ENCODE data around the gene G3BP2. TPM values are rescaled to one million over a fixed set of nuclear protein-coding genes. Genes with fewer than 3 reads are reported as not detected.
"Not testable (repeated sequence)": the region's sequence is repeated elsewhere in the genome, so short reads cannot be mapped to it uniquely, and the experiment has no call there.

The G3BP2 gene
- total RNA-seq, 1 donor from 2014 or later = 135 TPM

GRCh38 chr4:75702919-75703411, 29.8 kb upstream of the G3BP2 start:
- H3K36me3 ChIP-seq (ENCODE audit: control insufficient read depth, insufficient read depth, low read length) = no peaks in the 10 kb centered on the region
- H3K4me3 ChIP-seq (ENCODE audit: low read depth, low read length) = no peak overlapping the region
- no peak for TF ChIP-seq CTCF (IDR thresholded peaks at IDR 0.05; ENCODE audit: insufficient read depth, low read length, poor library complexity, severe bottlenecking)
- DNase-seq (ENCODE audit: low read depth) = no peak
- H3K27me3 ChIP-seq (ENCODE audit: control insufficient read depth, insufficient read depth, low read length) = no peaks in the 10 kb centered on the region

GRCh38 chr4:75699299-75699698, 26.1 kb upstream of the G3BP2 start:
- Histone ChIP-seq H3K36me3 (ENCODE audit: control insufficient read depth, insufficient read depth, low read length) (no peaks in the 10 kb centered on the region), H3K4me3 (ENCODE audit: low read depth, low read length) (no peak overlapping the region), H3K27me3 (ENCODE audit: control insufficient read depth, insufficient read depth, low read length) (no peaks in the 10 kb centered on the region)
- DNase-seq (ENCODE audit: low read depth) = no peak
- TF ChIP-seq CTCF (IDR thresholded peaks at IDR 0.05; ENCODE audit: insufficient read depth, low read length, poor library complexity, severe bottlenecking) = no peak

GRCh38 chr4:75698963-75699228, 25.7 kb upstream of the G3BP2 start:
- H3K4me3 ChIP-seq (ENCODE audit: low read depth, low read length) = no peak overlapping the region
- no peak for TF ChIP-seq CTCF (IDR thresholded peaks at IDR 0.05; ENCODE audit: insufficient read depth, low read length, poor library complexity, severe bottlenecking)
- no peaks in the 10 kb centered on the region for H3K27me3 ChIP-seq (ENCODE audit: control insufficient read depth, insufficient read depth, low read length)
- H3K36me3 ChIP-seq (ENCODE audit: control insufficient read depth, insufficient read depth, low read length) = no peaks in the 10 kb centered on the region
- DNase-seq (ENCODE audit: low read depth) = no peak

- DNase-seq (ENCODE audit: low read depth) = no peak
- Histone ChIP-seq H3K36me3 (ENCODE audit: control insufficient read depth, insufficient read depth, low read length) (no peaks in the 10 kb centered on the region), H3K27me3 (ENCODE audit: control insufficient read depth, insufficient read depth, low read length) (no peaks in the 10 kb centered on the region), H3K4me3 (ENCODE audit: low read depth, low read length) (no peak overlapping the region)
- TF ChIP-seq CTCF (IDR thresholded peaks at IDR 0.05; ENCODE audit: insufficient read depth, low read length, poor library complexity, severe bottlenecking) = no peak
Observed at GRCh38 chr4:75698162-75698962, 25.2 kb upstream of the G3BP2 start.

- no peak for TF ChIP-seq CTCF (IDR thresholded peaks at IDR 0.05; ENCODE audit: insufficient read depth, low read length, poor library complexity, severe bottlenecking)
Observed at GRCh38 chr4:75696581-75696980, 23.4 kb upstream of the G3BP2 start.

GRCh38 chr4:75696071-75696470, 22.9 kb upstream of the G3BP2 start:
- Histone ChIP-seq H3K27me3 (ENCODE audit: control insufficient read depth, insufficient read depth, low read length) (no peaks in the 10 kb centered on the region), H3K36me3 (ENCODE audit: control insufficient read depth, insufficient read depth, low read length) (no peaks in the 10 kb centered on the region), H3K4me3 (ENCODE audit: low read depth, low read length) (no peak overlapping the region)
- TF ChIP-seq CTCF (IDR thresholded peaks at IDR 0.05; ENCODE audit: insufficient read depth, low read length, poor library complexity, severe bottlenecking) = no peak
- no peak for DNase-seq (ENCODE audit: low read depth)

More at GRCh38 chr4:75696581-75696980, 23.4 kb upstream of the G3BP2 start:
- Histone ChIP-seq H3K36me3 (ENCODE audit: control insufficient read depth, insufficient read depth, low read length) (no peaks in the 10 kb centered on the region), H3K27me3 (ENCODE audit: control insufficient read depth, insufficient read depth, low read length) (no peaks in the 10 kb centered on the region), H3K4me3 (ENCODE audit: low read depth, low read length) (no peak overlapping the region)
- no peak for DNase-seq (ENCODE audit: low read depth)

- not testable (repeated sequence) for H3K4me3 ChIP-seq (ENCODE audit: low read depth, low read length); H3K36me3 ChIP-seq (ENCODE audit: control insufficient read depth, insufficient read depth, low read length); DNase-seq (ENCODE audit: low read depth); H3K27me3 ChIP-seq (ENCODE audit: control insufficient read depth, insufficient read depth, low read length)
Observed at GRCh38 chr4:75692066-75692465, 18.9 kb upstream of the G3BP2 start.

GRCh38 chr4:75687125-75687524, 13.9 kb upstream of the G3BP2 start:
- H3K4me3 ChIP-seq (ENCODE audit: low read depth, low read length); H3K27me3 ChIP-seq (ENCODE audit: control insufficient read depth, insufficient read depth, low read length); DNase-seq (ENCODE audit: low read depth); H3K36me3 ChIP-seq (ENCODE audit: control insufficient read depth, insufficient read depth, low read length): not testable (repeated sequence)

Measured in kidney epithelial cell (primary cell).